ENCODE data around the gene FOXN1. TPM values are rescaled to one million over a fixed set of nuclear protein-coding genes. Genes with fewer than 3 reads are reported as not detected.

FOXN1 gene
- total RNA-seq, 2 donors from 2014 or later: 0.52 TPM; not detected in 1

- Histone ChIP-seq H3K27me3 (no peaks in the 10 kb centered on the region), H3K4me1 (peaks cover 11% of the 10 kb centered on the region), H3K9me3 (no peaks in the 10 kb centered on the region), H3K36me3 (replicated peaks in 1 of 2; ENCODE audit: insufficient read depth in 1 of 2, low read depth in 2 of 2) (no peaks in the 10 kb centered on the region), H3K4me3 (no peak overlapping the region), H3K27ac (no peak overlapping the region)
- ATAC-seq (no peak), DNase-seq (no peak)
- 96 to 97% methylated on average over 3 of the region's 3 CpGs for WGBS, 2 donors
- intact Hi-C loops (cut with DNase I): no loop called here
- TF ChIP-seq, protein P1, sequence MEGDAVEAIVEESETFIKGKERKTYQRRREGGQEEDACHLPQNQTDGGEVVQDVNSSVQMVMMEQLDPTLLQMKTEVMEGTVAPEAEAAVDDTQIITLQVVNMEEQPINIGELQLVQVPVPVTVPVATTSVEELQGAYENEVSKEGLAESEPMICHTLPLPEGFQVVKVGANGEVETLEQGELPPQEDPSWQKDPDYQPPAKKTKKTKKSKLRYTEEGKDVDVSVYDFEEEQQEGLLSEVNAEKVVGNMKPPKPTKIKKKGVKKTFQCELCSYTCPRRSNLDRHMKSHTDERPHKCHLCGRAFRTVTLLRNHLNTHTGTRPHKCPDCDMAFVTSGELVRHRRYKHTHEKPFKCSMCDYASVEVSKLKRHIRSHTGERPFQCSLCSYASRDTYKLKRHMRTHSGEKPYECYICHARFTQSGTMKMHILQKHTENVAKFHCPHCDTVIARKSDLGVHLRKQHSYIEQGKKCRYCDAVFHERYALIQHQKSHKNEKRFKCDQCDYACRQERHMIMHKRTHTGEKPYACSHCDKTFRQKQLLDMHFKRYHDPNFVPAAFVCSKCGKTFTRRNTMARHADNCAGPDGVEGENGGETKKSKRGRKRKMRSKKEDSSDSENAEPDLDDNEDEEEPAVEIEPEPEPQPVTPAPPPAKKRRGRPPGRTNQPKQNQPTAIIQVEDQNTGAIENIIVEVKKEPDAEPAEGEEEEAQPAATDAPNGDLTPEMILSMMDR (IDR thresholded peaks at IDR 0.05): no peak
- TF ChIP-seq POLR2A (IDR thresholded peaks at IDR 0.05): no peak
Observed at GRCh38 chr17:28577466-28577824, 71.3 kb downstream of the FOXN1 start.

DNA sequence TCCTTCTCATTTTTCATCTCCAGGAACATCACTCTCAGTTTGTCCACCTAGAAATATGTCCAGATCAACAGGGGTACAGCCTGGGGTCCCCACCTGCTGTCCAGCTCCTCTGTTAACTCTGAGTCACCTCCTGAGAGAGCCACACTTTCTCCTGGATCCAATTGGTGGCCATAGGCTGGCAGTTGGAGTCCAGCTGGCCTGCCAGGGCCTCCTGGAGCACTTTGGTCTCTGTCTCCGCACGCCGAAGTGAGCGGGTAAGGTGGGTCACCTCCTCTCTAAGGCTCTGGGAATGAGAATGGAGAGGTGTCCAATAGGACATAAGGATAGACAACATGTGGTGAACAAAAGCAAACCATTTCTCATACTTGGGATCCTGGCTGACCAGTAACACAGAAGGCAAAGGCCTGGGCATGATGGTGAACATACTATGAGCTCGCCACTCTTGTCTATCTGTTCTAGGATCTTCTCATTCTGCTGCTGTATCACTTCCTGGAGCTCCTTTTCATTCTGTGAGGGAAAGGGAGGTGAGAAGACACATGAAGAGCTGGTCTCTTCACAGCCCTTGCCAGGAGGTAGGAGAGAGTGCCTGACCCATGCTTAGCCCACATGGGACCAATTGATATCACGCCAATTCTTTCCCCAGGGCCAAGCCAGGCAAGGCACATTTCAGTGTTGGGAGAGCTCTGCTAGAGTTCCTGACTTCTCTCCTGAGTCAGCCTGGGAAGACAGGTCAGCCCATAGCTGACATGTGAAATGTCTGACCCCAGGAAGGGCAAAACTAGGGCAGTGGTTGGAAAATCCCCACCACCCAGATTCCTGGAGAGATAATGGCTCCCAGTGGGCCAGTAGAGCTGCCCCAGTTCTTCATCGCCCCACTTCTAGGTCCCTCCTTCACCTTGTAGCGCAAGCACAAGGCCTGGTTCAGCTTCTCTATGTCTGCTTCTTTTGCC is 72.4 kb downstream of the FOXN1 start:
- WGBS, 2 donors: 96 to 100% methylated on average over 8 of the region's 8 CpGs
- Histone ChIP-seq H3K9me3 (no peaks in the 10 kb centered on the region), H3K4me1 (peaks cover 10% of the 10 kb centered on the region), H3K4me3 (no peak overlapping the region), H3K36me3 (replicated peaks in 1 of 2; ENCODE audit: insufficient read depth in 1 of 2, low read depth in 2 of 2) (no peaks in the 10 kb centered on the region), H3K27ac (no peak overlapping the region), H3K27me3 (no peaks in the 10 kb centered on the region)
- DNase-seq: no peak
- TF ChIP-seq POLR2A (IDR thresholded peaks at IDR 0.05): no peak
- TF ChIP-seq, protein P1 (IDR thresholded peaks at IDR 0.05): no peak
- intact Hi-C loops (cut with DNase I): no loop called here
- no peak for ATAC-seq

GRCh38 chr17:28579526-28579925 is 73.4 kb downstream of the FOXN1 start:
- Histone ChIP-seq H3K36me3 (replicated peaks in 1 of 2; ENCODE audit: insufficient read depth in 1 of 2, low read depth in 2 of 2) (no peaks in the 10 kb centered on the region), H3K4me3 (no peak overlapping the region), H3K4me1 (peaks cover 10% of the 10 kb centered on the region), H3K9me3 (no peaks in the 10 kb centered on the region), H3K27ac (no peak overlapping the region), H3K27me3 (no peaks in the 10 kb centered on the region)
- DNase-seq (no peak), ATAC-seq (no peak)
- intact Hi-C loops (cut with DNase I): no loop called here
- TF ChIP-seq POLR2A (IDR thresholded peaks at IDR 0.05): no peak
- TF ChIP-seq, protein P1 (IDR thresholded peaks at IDR 0.05): no peak
- 82 to 94% methylated on average over 4 of the region's 4 CpGs for WGBS, 2 donors

- no peak for TF ChIP-seq POLR2A (IDR thresholded peaks at IDR 0.05)
- TF ChIP-seq, protein P1 (IDR thresholded peaks at IDR 0.05): no peak
- no peaks in the 10 kb centered on the region for H3K27me3 ChIP-seq
- peaks cover 10% of the 10 kb centered on the region for H3K4me1 ChIP-seq
- DNase-seq (no peak), ATAC-seq (no peak)
- no peak overlapping the region for H3K27ac ChIP-seq
- H3K36me3 ChIP-seq (replicated peaks in 1 of 2; ENCODE audit: insufficient read depth in 1 of 2, low read depth in 2 of 2): no peaks in the 10 kb centered on the region
- 96 to 97% methylated on average over 3 of the region's 3 CpGs for WGBS, 2 donors
- H3K4me3 ChIP-seq: no peak overlapping the region
- intact Hi-C loops (cut with DNase I): no loop called here
- no peaks in the 10 kb centered on the region for H3K9me3 ChIP-seq
Observed at GRCh38 chr17:28580959-28581358, 74.8 kb downstream of the FOXN1 start.

DNA sequence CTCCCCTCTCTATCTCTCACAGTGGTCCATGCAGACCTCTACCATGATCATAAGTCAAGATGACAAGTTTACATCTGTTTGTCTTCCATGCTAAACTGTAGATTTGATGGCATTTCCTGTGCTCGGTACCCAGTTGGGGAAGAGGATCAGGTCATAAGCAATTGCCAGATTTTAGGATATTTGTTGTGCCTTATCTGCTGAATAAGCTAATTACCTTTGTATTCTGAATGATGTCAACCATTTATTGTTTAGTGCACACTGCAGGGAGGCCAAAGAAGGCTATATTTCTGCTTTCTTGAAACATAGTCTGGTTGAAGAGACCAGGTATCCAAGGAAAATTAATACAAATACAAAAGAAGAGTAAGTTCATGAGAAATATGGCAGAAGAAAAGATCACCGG is 76.4 kb downstream of the FOXN1 start:
- no peaks in the 10 kb centered on the region for H3K27me3 ChIP-seq
- no peak for ATAC-seq
- H3K4me1 ChIP-seq: peaks cover under 1% of the 10 kb centered on the region
- H3K9me3 ChIP-seq: no peaks in the 10 kb centered on the region
- no peak overlapping the region for H3K4me3 ChIP-seq
- 98 to 99% methylated on average over 2 of the region's 2 CpGs for WGBS, 2 donors
- DNase-seq: no peak
- no peaks in the 10 kb centered on the region for H3K36me3 ChIP-seq (replicated peaks in 1 of 2; ENCODE audit: insufficient read depth in 1 of 2, low read depth in 2 of 2)
- H3K27ac ChIP-seq: no peak overlapping the region
- TF ChIP-seq, protein P1 (IDR thresholded peaks at IDR 0.05): no peak
- TF ChIP-seq POLR2A (IDR thresholded peaks at IDR 0.05): no peak
- intact Hi-C loops (cut with DNase I): no loop called here

Measured in body of pancreas (tissue), 4 donors.